ENCODE data around the gene CYTH4. TPM values are rescaled to one million over a fixed set of nuclear protein-coding genes. Genes with fewer than 3 reads are reported as not detected.
A peak's percentile ranks its signal among the peaks of the same experiment; 100 is the strongest.

The CYTH4 gene
- total and polyA plus RNA-seq, 10 of the 15 experiments (the other 5 are each of a cell fraction or from before 2014, with no cell fraction given): 1.5 to 27.3 (median 16.9) TPM

DNA sequence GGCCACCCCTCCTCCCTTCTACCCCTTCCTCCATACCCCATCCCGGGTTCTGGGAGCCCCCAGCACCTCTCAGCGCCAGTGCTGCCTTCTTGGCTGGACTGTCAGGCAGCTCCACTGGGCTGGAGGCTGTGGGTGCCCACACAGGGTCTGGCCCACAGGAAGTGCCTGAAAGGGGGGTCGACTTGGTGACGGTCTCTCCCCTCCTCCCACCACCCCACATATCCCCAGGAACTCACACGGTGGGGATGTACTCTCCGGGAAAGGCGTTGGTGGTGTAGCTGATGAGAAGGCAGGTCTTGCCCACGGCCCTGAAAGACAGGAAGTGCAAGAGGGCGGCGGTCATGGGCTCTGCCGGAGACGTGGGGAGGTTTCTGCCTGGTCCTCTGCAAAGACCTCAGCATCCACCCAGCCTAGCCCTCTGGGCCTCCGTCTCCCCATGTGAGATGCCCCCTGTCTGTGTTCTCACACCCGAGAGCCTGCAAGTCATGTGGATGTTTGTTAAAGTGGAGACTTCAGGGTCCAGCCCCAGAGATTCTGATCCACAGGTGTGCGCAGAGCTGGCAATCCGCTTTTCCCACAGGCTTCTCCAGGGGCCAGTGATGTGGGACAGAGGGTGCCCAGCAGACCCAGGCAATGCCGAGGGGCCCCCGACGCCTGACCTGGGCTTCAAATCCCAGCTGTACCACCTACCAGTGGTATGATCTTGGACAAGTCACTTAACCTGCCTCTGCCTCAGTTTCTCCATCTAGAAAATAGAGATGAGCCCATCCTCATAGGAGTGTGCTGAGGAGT, 40.8 kb upstream of the CYTH4 start:
- peak overlapping the region; percentile 73 for H3K4me2 ChIP-seq (ENCODE audit: control insufficient read depth, insufficient read depth)
- peak overlapping the region; percentile 98 for H3K9ac ChIP-seq (ENCODE audit: control insufficient read depth, insufficient read depth, low read length)
- peak overlapping the region; percentile 91 for H3K4me3 ChIP-seq
- ChIA-PET CTCF (interaction anchor here (0.6 to 12.8 kb wide), 18 partner anchors 11 to 195 kb away, joined by 3 to 265 read pairs (median 7); no protein-coding TSS in a partner anchor), RAD21 (ENCODE audit: unreplicated experiment) (interaction anchor here (0.8 to 9.8 kb wide), 18 partner anchors 9 to 379 kb away, joined by 3 to 196 read pairs (median 8); partner anchors contain the start of genes CYTH4, IL2RB and MFNG), POLR2A (interaction anchor here (0.5 to 12.5 kb wide), 13 partner anchors 7 to 382 kb away, joined by 3 to 246 read pairs (median 11); partner anchors contain the start of genes CYTH4 and NCF4), SMC1A (ENCODE audit: uncharacterized antibody, unreplicated experiment) (interaction anchor here (0.9 to 10.3 kb wide), 15 partner anchors 11 to 327 kb away, joined by 3 to 165 read pairs (median 11); partner anchors contain the start of gene IL2RB)
- H2AFZ ChIP-seq (ENCODE audit: control insufficient read depth, low read depth, low read length): no peak overlapping the region
- no peaks in the 10 kb centered on the region for H3K9me3 ChIP-seq (replicated peaks; ENCODE audit: control insufficient read depth, insufficient read depth, low read length)
- intact Hi-C loops (cut with micrococcal nuclease; ENCODE audit: unreplicated experiment) (loop anchor here (5.0 kb wide), 1 partner anchor 79 kb away; no protein-coding TSS in a partner anchor), in situ Hi-C loops (cut with MboI) (no loop called here)
- H3K36me3 ChIP-seq (ENCODE audit: control insufficient read depth in 2 of 2, insufficient read depth in 2 of 2, low read length in 1 of 2): peaks cover 29 to 33% of the 10 kb centered on the region in 2 experiments
- BruUV-seq (replicated peaks): no TSS peak
- ATAC-seq: peak; percentile 21
- no peak for FAIRE-seq
- WGBS (ENCODE audit: insufficient coverage, insufficient replicate concordance, low lambda C conversion rate, missing lambda C conversion rate): 5% methylated on average over 19 of the region's 19 CpGs
- H3K4me1 ChIP-seq (ENCODE audit: control insufficient read depth, insufficient read depth, low read length): peaks cover 64% of the 10 kb centered on the region
- peaks cover 72% of the 10 kb centered on the region for H3K79me2 ChIP-seq (ENCODE audit: control insufficient read depth, insufficient read depth, low read length)
- peak overlapping the region; percentile 96 for H3K27ac ChIP-seq (ENCODE audit: control insufficient read depth, insufficient read depth)
- no peak for DNase-seq (ENCODE audit: low read depth, low spot score)
- peaks cover 2% of the 10 kb centered on the region; the same call in 1 of the 2 replicates for H4K20me1 ChIP-seq (ENCODE audit: control insufficient read depth, insufficient read depth)
- H3K27me3 ChIP-seq (replicated peaks in 1 of 2; ENCODE audit: control insufficient read depth in 2 of 2, insufficient read depth in 2 of 2, low read length in 1 of 2): no peaks in the 10 kb centered on the region
- TF ChIP-seq ZBED1 (IDR thresholded peaks at IDR 0.05; ENCODE audit: borderline replicate concordance): no peak
- TF ChIP-seq TBL1XR1 (IDR thresholded peaks at IDR 0.05; ENCODE audit: low read depth, low read length): 0 out of 2 replicates have a peak, but pooled peaks have one; percentile 6
- TF ChIP-seq SPI1 (IDR thresholded peaks at IDR 0.05; ENCODE audit: borderline replicate concordance, insufficient read depth, low read depth, low read length): peak; percentile 71
- TF ChIP-seq EED (IDR thresholded peaks at IDR 0.05; ENCODE audit: low read depth): 0 out of 2 replicates have a peak, but pooled peaks have one; percentile 17
- TF ChIP-seq POU2F2 (IDR thresholded peaks at IDR 0.05; ENCODE audit: borderline replicate concordance, low read depth, low read length): 0 out of 3 replicates have a peak, but pooled peaks have one; percentile 17
- TF ChIP-seq, protein P1, sequence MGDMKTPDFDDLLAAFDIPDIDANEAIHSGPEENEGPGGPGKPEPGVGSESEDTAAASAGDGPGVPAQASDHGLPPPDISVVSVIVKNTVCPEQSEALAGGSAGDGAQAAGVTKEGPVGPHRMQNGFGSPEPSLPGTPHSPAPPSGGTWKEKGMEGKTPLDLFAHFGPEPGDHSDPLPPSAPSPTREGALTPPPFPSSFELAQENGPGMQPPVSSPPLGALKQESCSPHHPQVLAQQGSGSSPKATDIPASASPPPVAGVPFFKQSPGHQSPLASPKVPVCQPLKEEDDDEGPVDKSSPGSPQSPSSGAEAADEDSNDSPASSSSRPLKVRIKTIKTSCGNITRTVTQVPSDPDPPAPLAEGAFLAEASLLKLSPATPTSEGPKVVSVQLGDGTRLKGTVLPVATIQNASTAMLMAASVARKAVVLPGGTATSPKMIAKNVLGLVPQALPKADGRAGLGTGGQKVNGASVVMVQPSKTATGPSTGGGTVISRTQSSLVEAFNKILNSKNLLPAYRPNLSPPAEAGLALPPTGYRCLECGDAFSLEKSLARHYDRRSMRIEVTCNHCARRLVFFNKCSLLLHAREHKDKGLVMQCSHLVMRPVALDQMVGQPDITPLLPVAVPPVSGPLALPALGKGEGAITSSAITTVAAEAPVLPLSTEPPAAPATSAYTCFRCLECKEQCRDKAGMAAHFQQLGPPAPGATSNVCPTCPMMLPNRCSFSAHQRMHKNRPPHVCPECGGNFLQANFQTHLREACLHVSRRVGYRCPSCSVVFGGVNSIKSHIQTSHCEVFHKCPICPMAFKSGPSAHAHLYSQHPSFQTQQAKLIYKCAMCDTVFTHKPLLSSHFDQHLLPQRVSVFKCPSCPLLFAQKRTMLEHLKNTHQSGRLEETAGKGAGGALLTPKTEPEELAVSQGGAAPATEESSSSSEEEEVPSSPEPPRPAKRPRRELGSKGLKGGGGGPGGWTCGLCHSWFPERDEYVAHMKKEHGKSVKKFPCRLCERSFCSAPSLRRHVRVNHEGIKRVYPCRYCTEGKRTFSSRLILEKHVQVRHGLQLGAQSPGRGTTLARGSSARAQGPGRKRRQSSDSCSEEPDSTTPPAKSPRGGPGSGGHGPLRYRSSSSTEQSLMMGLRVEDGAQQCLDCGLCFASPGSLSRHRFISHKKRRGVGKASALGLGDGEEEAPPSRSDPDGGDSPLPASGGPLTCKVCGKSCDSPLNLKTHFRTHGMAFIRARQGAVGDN (IDR thresholded peaks at IDR 0.05): peak; percentile 35; the same call in 1 of the 2 replicates
- TF ChIP-seq, protein P2, sequence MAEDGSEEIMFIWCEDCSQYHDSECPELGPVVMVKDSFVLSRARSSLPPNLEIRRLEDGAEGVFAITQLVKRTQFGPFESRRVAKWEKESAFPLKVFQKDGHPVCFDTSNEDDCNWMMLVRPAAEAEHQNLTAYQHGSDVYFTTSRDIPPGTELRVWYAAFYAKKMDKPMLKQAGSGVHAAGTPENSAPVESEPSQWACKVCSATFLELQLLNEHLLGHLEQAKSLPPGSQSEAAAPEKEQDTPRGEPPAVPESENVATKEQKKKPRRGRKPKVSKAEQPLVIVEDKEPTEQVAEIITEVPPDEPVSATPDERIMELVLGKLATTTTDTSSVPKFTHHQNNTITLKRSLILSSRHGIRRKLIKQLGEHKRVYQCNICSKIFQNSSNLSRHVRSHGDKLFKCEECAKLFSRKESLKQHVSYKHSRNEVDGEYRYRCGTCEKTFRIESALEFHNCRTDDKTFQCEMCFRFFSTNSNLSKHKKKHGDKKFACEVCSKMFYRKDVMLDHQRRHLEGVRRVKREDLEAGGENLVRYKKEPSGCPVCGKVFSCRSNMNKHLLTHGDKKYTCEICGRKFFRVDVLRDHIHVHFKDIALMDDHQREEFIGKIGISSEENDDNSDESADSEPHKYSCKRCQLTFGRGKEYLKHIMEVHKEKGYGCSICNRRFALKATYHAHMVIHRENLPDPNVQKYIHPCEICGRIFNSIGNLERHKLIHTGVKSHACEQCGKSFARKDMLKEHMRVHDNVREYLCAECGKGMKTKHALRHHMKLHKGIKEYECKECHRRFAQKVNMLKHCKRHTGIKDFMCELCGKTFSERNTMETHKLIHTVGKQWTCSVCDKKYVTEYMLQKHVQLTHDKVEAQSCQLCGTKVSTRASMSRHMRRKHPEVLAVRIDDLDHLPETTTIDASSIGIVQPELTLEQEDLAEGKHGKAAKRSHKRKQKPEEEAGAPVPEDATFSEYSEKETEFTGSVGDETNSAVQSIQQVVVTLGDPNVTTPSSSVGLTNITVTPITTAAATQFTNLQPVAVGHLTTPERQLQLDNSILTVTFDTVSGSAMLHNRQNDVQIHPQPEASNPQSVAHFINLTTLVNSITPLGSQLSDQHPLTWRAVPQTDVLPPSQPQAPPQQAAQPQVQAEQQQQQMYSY (CRISPR knock-in tag; IDR thresholded peaks at IDR 0.05): no peak
- TF ChIP-seq HDGF (IDR thresholded peaks at IDR 0.05): 0 out of 2 replicates have a peak, but pooled peaks have one; percentile 45
- TF ChIP-seq PAX5 (IDR thresholded peaks at IDR 0.05; ENCODE audit: borderline replicate concordance, low read depth, low read length): no peak
- TF ChIP-seq, protein P3, sequence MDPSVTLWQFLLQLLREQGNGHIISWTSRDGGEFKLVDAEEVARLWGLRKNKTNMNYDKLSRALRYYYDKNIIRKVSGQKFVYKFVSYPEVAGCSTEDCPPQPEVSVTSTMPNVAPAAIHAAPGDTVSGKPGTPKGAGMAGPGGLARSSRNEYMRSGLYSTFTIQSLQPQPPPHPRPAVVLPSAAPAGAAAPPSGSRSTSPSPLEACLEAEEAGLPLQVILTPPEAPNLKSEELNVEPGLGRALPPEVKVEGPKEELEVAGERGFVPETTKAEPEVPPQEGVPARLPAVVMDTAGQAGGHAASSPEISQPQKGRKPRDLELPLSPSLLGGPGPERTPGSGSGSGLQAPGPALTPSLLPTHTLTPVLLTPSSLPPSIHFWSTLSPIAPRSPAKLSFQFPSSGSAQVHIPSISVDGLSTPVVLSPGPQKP (IDR thresholded peaks at IDR 0.05; ENCODE audit: low read depth, low read length): peak; percentile 6; the same call in 1 of the 2 replicates
- TF ChIP-seq EGR1 (IDR thresholded peaks at IDR 0.05; ENCODE audit: borderline replicate concordance in 1 of 2, low read depth in 2 of 2, low read length in 2 of 2): peak in 1 of 2 experiments; percentile 11; a peak in 1 of 3 replicates
- TF ChIP-seq WRNIP1 (IDR thresholded peaks at IDR 0.05; ENCODE audit: borderline replicate concordance, low read depth, low read length): 0 out of 2 replicates have a peak, but pooled peaks have one; percentile 54

Measured in GM12878 (cell line).